Activated CD8-positive, alpha-beta memory T cell treated with anti-CD3 and anti-CD28 coated beads for 1 hour (primary cell): ENCODE measurements around the gene NACC2.
A peak's percentile ranks its signal among the peaks of the same experiment; 100 is the strongest.

Source experiments
- DNase-seq, 2 donors: peaks; one replicate each; pipeline ENCODE4 v3.0.0-alpha.2; 2020; ENCODE audit warnings: low read depth in 1 of 2; ENCODE audit errors: extremely low read depth in 1 of 2

Gene NACC2

GRCh38 chr9:136129176-136129575, 34.1 kb upstream of the NACC2 start:
- no peak for DNase-seq

DNA sequence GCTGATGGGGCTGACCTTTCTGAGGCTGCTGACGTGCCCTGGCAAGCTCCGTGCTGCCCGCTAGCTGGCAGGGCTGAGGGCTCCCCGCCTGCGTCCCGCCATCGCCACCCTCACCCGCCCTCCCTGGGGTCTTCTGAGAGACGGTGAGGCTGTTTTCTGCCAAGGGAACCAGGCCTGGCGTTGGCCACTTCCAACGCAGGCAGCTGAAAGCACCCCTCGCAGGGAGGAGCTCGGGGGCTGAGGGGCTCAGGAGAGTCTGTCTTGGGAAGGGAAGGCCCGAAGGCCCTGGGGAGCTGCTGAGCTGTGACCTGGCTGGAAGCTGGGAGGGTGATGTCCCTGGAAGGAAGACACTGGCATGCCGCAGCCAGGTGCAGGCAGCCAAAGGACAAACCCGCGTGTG, 33.3 kb upstream of the NACC2 start:
- DNase-seq = no peak

GRCh38 chr9:136127313-136127712, 32.2 kb upstream of the NACC2 start:
- no peak for DNase-seq

- no peak for DNase-seq
These were observed 30.0 kb upstream of the NACC2 start for GRCh38 chr9:136124976-136125692.

- DNase-seq = peak; percentile 42 to 73
These were observed 27.6 kb upstream of the NACC2 start for GRCh38 chr9:136122425-136123383.

DNA sequence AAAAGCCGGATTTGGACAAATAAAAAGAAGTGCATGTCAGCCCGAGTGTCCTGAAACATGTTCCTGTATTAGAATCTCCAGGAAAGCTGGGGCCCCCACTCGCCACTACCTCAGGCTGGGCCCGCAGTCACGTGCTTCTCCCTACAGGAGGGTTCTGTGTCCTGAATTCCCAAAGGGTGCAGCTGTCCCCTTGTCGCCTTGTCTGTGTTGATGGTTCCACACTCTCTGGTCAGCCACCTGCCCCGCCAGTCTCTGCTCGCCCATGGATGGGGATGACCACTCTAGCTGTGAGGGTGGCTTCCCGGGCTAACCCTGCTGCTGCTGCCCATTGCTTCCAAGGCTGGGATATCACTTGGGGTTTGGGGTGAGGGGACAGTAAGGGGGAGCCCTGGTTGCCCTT, 26.7 kb upstream of the NACC2 start:
- DNase-seq = no peak

- no peak for DNase-seq
These were observed 25.4 kb upstream of the NACC2 start for GRCh38 chr9:136120438-136120844.

DNA sequence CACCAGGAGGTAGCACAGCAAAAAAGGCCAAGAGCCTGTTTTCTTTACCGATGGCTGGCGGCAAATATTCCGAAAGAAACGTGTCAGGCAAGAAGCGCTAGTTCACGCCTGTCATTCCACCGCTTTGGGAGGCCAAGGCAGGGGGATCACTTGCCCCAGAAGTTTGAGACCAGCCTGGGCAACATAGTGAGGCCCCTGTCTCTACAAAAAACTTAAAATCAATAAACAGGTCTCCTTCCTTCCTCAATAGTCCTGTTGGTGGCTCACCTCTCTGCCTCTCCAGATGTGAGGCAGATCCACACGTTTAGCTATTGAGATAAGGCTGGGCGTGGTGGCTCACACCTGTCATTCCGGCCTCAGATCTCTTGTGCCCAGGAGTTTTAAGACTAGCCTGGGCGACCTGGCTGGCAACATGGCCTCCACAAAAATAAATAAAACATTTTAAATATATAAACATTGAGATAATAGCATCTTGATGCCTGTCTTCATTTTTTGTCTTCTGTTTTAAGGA, 24.8 kb upstream of the NACC2 start:
- DNase-seq = no peak

- DNase-seq = no peak
These were observed 24.2 kb upstream of the NACC2 start for GRCh38 chr9:136119061-136119882.

DNA sequence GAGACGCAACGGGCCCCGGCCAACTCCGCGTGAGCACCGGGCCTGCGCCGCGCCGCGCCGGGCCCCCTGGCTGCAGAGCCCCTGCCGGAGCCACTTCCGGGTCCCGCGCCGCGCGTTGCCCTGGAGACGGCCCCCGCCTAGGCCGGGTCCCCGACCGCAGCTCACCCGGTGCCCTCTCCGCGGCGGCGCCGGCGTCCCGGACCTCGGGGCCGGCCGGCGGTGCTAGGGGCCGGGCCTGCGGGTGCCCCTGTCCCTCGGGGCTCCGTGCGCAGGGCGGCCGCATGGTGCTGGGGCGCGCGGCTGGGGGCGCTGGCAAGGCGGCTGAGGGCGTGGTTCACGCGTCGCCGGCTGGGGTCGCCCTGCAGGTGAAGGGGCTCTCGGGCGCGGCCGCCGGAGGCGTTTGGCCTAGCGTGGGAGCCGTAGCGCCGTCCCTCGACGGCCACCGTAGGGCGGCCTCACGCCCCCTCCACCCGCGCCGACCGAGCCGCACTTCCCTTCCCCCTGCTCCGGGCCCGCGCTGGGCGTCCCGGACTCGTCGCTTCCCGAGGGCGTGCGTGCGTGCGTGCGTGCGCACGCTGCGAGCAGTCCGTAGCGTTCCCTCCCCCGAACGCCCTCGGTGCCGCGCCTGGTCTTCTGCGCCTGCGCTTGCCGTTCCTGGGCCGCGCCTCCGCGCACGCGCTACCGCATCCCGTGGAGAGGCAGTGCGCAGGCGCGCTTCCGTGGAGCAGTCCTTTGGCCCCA, 23.4 kb upstream of the NACC2 start, which contains the start of gene TMEM250:
TSS of gene TMEM250 (minus strand) at position 556 of the 741 bp plus-strand sequence. CDS start 1,975 bp downstream, outside the sequence.
- DNase-seq = peak; percentile 86 to 93

DNA sequence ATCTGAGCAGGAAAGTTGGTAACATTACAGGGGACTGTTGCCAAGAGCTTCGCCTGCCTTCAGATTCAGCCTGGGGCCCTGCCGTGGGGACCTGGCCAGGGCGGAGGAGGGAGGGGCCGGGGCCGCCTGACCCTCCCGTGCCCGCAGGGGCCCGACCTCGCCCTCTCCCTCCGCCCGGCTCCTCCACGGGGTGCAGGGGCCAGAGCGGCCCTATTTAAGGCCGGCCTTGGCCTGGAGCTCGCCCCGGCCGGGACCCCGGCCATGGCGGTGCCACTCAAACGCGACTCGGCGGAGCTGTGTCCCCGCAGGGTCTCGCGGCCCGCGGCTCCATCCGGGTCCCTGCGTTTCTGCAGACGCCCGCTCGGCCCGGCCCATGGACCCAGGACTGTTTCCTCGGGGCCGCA, 22.8 kb upstream of the NACC2 start:
- DNase-seq = no peak

GRCh38 chr9:136117291-136117915, 22.3 kb upstream of the NACC2 start:
- DNase-seq = no peak

- DNase-seq = no peak
These were observed 21.4 kb upstream of the NACC2 start for GRCh38 chr9:136116360-136117098.

DNA sequence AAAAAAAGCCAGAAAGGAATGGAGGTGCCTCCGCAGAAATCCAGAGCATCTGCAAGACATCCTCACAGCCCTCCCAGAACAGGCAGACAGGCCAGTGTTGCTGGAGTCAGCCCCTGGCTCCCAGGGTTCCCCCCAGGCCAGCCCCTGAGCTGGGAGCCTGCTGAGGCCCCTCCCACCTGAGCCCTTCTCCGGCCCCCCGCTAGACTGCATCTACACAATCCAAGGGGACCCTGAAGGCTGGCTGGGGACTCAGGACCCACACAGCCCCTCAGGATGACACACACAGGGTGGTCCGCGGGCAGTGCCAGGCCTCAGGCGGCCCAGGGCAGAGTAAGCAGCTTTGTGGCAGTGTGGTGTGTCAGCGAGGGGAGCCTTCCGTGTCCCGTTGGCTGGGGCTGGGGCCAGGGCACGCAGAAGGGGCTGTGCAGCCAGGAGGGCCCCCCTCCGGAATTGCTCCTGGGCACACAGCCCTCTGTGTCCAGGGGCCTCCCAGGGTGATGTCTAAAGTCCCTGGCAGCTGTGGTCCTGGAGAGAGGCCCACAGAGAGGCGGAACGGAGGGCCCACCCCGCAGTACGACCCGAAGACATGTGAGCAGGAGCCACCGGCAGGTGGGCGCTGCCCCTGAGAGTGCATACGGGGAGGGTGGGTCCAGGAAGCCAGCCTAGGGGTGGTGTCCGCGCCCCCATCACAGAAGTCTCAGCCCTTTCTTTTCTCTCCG, 20.7 kb upstream of the NACC2 start:
- no peak for DNase-seq

- no peak for DNase-seq
These were observed 20.1 kb upstream of the NACC2 start for GRCh38 chr9:136115206-136115605.

- no peak for DNase-seq
These were observed 19.5 kb upstream of the NACC2 start for GRCh38 chr9:136114610-136115009.

DNA sequence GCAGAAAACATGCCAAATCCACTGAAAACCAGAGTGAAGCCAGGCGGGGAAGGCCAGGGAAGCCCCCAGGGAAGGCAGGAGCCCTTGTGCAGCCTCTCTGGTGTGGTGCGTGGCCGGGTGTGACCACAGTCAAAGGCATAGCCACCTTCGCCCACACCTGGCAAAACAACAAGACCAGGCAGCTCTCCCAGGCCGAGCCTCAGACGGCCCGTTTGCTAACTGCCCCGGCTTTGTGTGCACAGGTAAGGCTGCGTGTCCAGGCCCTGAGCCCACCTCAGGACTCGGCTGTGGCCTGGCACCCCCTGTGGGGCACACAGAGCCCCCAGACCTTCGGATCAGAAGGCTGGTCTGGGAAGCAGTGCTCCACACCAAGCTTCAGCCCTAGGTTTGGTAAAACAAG, 17.5 kb upstream of the NACC2 start:
- no peak for DNase-seq

DNA sequence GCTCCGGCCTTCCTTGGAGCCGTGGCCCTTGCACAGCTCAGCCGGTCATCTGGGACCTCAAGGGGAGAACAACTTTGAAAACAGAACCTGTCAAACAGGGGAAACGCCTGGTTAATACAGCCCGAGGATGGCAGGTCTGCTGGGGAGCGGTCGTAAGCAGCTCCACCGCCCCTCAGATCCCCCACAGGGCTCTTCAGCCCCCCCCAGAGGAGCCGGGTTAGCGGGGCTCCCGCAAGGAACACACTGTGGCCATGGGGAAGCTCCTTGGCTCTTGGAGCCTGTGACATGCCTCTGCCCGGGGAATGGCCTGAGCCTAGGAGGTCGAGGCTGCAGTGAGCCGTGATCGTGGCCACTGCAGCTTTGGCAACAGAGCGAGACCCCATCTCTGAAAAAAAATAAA, 16.8 kb upstream of the NACC2 start:
- no peak for DNase-seq
